GM12891 (cell line): Measurements from ENCODE around the gene BDP1.

Source experiments
- POLR2A ChIP-seq: IDR thresholded peaks from 2 replicates; pipeline ENCODE4 v1.6.1; 2011; ENCODE audit warnings: low read depth, low read length, control low read depth
- POLR2AphosphoS5 ChIP-seq: IDR thresholded peaks from 2 replicates; pipeline ENCODE4 v1.6.1; 2011; ENCODE audit warnings: low read depth, low read length, control low read depth
- TAF1 ChIP-seq: IDR thresholded peaks from 2 replicates; pipeline ENCODE4 v1.6.1; 2011; ENCODE audit warnings: low read depth, low read length, control low read depth

GRCh38 chr5:71454913-71455312, 538 bp upstream of the BDP1 start:
- no peak for TF ChIP-seq POLR2A
- TF ChIP-seq POLR2AphosphoS5 = no peak
- TF ChIP-seq TAF1 = no peak
